ENCODE data around the gene PYURF.

PYURF gene

GRCh38 chr4:88503344-88503743 lies 20.2 kb downstream of the PYURF start:
- DNase-seq, result no peak

- no peak for DNase-seq
These were observed 25.6 kb downstream of the PYURF start for GRCh38 chr4:88497859-88498409.

GRCh38 chr4:88489100-88489761 lies 34.3 kb downstream of the PYURF start:
- no peak for DNase-seq

DNA sequence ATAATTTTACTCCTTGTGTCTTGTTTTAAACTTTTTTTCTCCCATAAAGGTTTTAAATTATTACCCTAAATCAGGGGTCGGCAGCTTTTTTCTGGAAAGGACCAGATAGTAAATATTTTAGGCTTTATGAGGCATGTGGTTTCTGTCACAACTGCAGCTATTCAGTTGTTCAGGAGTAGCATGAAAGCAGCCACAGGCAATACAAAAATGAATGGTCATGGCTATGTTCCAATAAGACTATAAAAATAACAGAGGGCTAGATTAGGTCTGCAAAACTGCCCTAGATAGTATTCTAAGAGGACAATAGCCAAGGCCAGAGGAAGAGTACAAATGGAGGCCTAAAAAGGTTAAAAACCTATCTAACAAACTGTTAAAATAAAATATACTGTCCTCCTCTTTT lies 42.0 kb downstream of the PYURF start:
- DNase-seq, result no peak

- DNase-seq, result no peak
These were observed 45.3 kb downstream of the PYURF start for GRCh38 chr4:88478247-88478646.

DNA sequence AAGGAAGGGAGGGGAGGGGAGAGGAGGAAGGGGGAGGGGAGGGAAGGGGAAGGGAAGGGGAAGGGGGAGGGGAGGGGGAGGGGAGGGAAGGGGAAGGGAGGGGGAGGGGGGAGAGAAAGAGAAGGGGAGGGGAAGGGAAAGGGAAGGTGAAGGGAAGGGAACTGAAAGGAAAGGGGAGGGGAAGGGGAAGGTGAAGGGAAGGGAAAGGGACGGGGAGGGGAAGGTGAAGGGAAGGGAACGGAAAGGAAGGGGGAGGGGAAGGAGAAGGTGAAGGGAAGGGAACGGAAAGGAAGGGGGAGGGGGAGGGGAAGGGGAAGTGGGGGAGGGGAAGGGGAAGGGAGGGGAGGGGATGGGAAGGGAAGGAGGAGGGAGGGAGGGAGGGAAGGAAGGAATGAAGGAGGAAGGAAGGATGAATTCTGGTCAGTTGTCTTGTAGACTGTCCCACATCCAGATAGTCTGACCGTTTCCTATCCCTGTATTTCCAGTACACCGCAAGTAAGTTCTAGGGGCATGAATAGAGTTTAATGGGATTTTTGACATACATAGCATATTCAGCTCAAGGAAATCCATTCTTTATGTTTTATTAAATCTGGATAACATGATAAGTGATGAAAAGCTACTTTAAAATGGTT lies 46.2 kb downstream of the PYURF start:
- DNase-seq, result no peak

Measured in activated naive CD4-positive, alpha-beta T cell treated with anti-CD3 and anti-CD28 coated beads, Interleukin-2, amount 50 U/mL, for 16 hours (primary cell).